Mucosa of descending colon (tissue), 3 donors: ENCODE data around the gene LORICRIN. TPM values are rescaled to one million over a fixed set of nuclear protein-coding genes. Genes with fewer than 3 reads are reported as not detected.
A peak's percentile ranks its signal among the peaks of the same experiment; 100 is the strongest.

Source experiments
- ATAC-seq: fragments of 200-7000 bp; cut with Tn5 transposase; one replicate; pipeline ENCODE4 v1.9.1; 2020; ENCODE audit warnings: mild to moderate bottlenecking, moderate library complexity
- DNase-seq, 3 donors: peaks; one replicate each; pipeline ENCODE4 v3.0.0-alpha.2; 2020
- H3K36me3 ChIP-seq: fragments of 200-600 bp; one replicate; pipeline ENCODE4 v1.8.0; 2021; ENCODE audit warnings: low read depth, mild to moderate bottlenecking
- H3K4me1 ChIP-seq: fragments of 200-600 bp; one replicate; pipeline ENCODE4 v1.8.0; 2021; ENCODE audit warnings: low read depth, mild to moderate bottlenecking
- H3K4me3 ChIP-seq: fragments of 200-600 bp; one replicate; pipeline ENCODE4 v1.8.0; 2021; ENCODE audit warnings: mild to moderate bottlenecking
- H3K9me3 ChIP-seq: fragments of 200-600 bp; one replicate; pipeline ENCODE4 v1.8.0; 2021; ENCODE audit warnings: mild to moderate bottlenecking
- intact Hi-C, 2 donors: fragments of 100-400 bp; cut with DNase I in 1 of 2; cut with micrococcal nuclease in 1 of 2; formaldehyde crosslinking; loops; one replicate each; pipeline versions ENCODE4 v1.11.0 to v1.11.1; 2022; cut with DNase I, micrococcal nuclease
- total RNA-seq, 3 donors: library from RNA; stranded (reverse); fragmentation: NEBNext Ultra II Directional in 2 of 3; extraction: Animal tissue kit (Norgen Biotek cat#: 25700) in 2 of 3; gene quantifications; one replicate each; pipeline versions ENCODE4 v1.2.1 to v1.2.4, GENCODE V29; 2021 to 2023
- TF ChIP-seq, protein P1 (sequence below): fragments of 200-600 bp; IDR thresholded peaks from one replicate; pipeline ENCODE4 v1.8.0; 2022; ENCODE audit warnings: antibody characterized with exemption, mild to moderate bottlenecking
- donor health status: DM: no; HTN: no; CAD: no; lungs with moderate emphysema.
- donor health status: DM: no; HTN: no; CAD: no.
- donor health status: DM: no; HTN: yes; CAD: no.

The LORICRIN gene
- total RNA-seq, 3 donors from 2014 or later = not detected

DNA sequence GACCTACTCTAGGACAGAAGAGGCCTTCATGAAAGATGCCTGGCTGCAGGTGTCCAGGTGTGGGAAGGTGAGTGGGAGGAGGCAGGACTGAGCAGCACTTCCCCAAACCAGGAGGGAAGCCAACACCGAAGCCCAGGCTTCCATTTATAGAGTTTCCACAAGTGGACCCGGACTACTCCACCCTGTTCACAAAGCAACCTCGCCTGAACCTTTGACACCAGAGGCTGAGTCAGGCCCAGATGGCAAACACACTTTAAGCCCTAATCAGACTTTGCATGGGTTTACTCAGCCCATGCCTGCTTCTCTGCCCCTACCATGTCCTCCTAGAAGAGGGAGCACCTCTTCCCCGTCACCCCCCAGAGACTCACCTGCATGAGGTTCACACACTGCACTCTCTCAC, 28.1 kb upstream of the LORICRIN start:
- DNase-seq = peak in 2 of 3 donors; percentile 24 to 25
- no peaks in the 10 kb centered on the region for H3K36me3 ChIP-seq
- TF ChIP-seq, protein P1, sequence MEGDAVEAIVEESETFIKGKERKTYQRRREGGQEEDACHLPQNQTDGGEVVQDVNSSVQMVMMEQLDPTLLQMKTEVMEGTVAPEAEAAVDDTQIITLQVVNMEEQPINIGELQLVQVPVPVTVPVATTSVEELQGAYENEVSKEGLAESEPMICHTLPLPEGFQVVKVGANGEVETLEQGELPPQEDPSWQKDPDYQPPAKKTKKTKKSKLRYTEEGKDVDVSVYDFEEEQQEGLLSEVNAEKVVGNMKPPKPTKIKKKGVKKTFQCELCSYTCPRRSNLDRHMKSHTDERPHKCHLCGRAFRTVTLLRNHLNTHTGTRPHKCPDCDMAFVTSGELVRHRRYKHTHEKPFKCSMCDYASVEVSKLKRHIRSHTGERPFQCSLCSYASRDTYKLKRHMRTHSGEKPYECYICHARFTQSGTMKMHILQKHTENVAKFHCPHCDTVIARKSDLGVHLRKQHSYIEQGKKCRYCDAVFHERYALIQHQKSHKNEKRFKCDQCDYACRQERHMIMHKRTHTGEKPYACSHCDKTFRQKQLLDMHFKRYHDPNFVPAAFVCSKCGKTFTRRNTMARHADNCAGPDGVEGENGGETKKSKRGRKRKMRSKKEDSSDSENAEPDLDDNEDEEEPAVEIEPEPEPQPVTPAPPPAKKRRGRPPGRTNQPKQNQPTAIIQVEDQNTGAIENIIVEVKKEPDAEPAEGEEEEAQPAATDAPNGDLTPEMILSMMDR = no peak
- H3K4me3 ChIP-seq = no peak overlapping the region
- ATAC-seq = peak; percentile 91
- intact Hi-C loops = no loop called here
- H3K4me1 ChIP-seq = no peaks in the 10 kb centered on the region
- H3K9me3 ChIP-seq = no peaks in the 10 kb centered on the region

DNA sequence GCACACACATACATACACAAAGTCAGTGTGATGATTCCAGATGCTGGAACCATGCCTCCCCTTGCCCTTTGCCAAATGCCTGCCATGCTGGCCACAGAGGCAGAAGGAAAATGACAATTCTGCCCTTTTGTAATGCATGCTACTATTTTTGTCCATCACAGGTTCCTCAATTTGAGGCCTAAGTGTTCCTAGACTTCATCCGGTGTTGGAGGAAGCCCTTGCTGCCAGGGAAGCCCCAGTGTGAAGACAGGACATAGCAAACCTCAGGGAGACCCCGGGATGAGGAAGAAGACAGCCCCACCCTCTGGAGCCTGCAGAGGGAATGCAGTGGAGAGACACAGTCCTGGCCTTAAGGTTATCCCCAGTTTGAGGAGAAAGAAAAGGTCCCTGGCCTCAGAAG, 27.7 kb upstream of the LORICRIN start:
- no peak for ATAC-seq
- no peak overlapping the region for H3K4me3 ChIP-seq
- TF ChIP-seq, protein P1 = no peak
- H3K4me1 ChIP-seq = no peaks in the 10 kb centered on the region
- DNase-seq = no peak
- no peaks in the 10 kb centered on the region for H3K36me3 ChIP-seq
- intact Hi-C loops = no loop called here
- no peaks in the 10 kb centered on the region for H3K9me3 ChIP-seq

DNA sequence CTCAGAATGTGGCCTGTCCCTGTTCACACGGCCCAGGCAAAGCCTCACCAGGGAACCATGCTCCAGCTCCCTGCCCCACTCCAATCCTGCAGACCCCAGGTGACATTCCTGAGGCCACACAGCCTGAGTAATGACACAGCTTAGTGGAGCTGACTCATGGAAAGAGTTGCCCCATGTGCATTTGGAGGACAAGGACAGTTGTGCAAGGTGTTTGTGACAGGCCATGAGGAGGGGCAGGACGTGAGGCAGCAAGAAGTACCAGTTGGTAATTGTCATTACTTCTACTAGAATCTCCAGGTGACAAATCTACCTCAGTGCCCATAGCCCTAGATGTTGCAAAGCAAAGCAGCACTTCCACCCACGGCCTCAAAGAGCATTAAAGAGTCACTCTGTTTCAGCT, 26.9 kb upstream of the LORICRIN start:
- H3K4me3 ChIP-seq = no peak overlapping the region
- intact Hi-C loops = no loop called here
- no peaks in the 10 kb centered on the region for H3K4me1 ChIP-seq
- no peaks in the 10 kb centered on the region for H3K36me3 ChIP-seq
- no peaks in the 10 kb centered on the region for H3K9me3 ChIP-seq
- DNase-seq = no peak
- TF ChIP-seq, protein P1 = no peak
- no peak for ATAC-seq

DNA sequence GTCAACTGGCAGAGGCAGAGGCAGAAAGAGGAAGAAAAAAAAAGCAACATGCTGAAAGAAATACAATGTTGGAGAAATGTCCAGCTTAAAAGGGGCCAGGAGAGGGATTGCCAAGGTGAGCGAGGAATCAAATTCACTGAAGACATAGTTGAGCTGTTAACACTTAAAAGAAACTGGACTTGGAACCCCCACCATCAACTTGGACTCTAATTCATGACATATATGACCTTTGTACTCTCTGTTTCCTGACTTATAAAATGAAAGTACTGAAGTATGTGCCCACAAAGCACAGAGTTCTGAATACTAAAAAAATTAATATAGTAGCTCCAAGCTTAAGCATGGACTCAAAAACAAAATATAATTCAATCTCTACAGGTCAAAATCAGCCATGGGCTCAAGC, 26.0 kb upstream of the LORICRIN start:
- no peaks in the 10 kb centered on the region for H3K4me1 ChIP-seq
- intact Hi-C loops = no loop called here
- ATAC-seq = peak; percentile 46
- no peak overlapping the region for H3K4me3 ChIP-seq
- TF ChIP-seq, protein P1 = no peak
- no peaks in the 10 kb centered on the region for H3K9me3 ChIP-seq
- DNase-seq = no peak
- no peaks in the 10 kb centered on the region for H3K36me3 ChIP-seq

DNA sequence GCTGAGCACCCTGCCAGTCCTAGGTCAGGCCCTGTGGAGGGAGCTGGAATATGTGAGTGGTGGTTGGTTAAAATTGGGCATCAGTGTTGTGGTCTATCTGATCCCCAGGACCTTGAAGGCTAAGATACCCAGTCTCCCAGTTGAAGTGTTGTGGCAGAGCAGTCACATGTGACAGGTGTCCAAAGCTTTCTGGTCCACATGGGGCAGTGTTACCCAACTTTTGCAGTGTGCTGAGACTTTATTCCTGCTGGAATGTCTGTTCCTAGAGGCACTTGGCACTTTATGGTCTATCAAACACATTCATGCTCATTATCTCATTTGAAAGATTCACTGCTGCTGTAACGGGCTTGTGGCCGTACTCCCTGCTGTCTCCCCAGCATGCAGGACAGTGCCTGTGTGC, 21.0 kb upstream of the LORICRIN start:
- DNase-seq (no peak), ATAC-seq (peak; percentile 57)
- Histone ChIP-seq H3K4me1 (no peaks in the 10 kb centered on the region), H3K9me3 (no peaks in the 10 kb centered on the region), H3K36me3 (no peaks in the 10 kb centered on the region), H3K4me3 (no peak overlapping the region)
- TF ChIP-seq, protein P1 = no peak
- intact Hi-C loops = no loop called here

DNA sequence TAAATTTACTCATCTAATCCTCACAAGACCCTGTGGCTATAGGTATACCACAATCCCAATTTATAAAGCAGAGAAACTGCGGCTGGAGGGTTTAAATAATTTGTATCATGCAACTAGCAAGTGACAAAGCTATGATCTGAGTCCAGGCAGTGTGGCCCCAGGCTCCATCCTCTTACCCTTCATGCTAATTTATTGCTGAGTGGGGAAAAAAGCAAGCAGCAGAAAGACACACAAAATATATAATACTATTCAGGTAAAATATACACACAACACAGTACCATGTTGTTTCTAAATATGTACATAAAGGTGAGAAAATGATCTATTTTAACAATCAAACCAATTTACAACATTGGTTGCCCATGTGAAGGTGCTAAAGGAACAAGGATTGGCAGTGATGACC, 17.3 kb upstream of the LORICRIN start:
- intact Hi-C loops = no loop called here

More for the DNA sequence above, 17.3 kb upstream of the LORICRIN start:
- ATAC-seq = no peak
- TF ChIP-seq, protein P1 = no peak
- Histone ChIP-seq H3K4me3 (no peak overlapping the region), H3K4me1 (no peaks in the 10 kb centered on the region), H3K9me3 (no peaks in the 10 kb centered on the region), H3K36me3 (no peaks in the 10 kb centered on the region)
- DNase-seq = no peak
